Measurements from ENCODE around the gene SSC4D.
"Not testable (repeated sequence)": the region's sequence is repeated elsewhere in the genome, so short reads cannot be mapped to it uniquely, and the experiment has no call there.

DNA sequence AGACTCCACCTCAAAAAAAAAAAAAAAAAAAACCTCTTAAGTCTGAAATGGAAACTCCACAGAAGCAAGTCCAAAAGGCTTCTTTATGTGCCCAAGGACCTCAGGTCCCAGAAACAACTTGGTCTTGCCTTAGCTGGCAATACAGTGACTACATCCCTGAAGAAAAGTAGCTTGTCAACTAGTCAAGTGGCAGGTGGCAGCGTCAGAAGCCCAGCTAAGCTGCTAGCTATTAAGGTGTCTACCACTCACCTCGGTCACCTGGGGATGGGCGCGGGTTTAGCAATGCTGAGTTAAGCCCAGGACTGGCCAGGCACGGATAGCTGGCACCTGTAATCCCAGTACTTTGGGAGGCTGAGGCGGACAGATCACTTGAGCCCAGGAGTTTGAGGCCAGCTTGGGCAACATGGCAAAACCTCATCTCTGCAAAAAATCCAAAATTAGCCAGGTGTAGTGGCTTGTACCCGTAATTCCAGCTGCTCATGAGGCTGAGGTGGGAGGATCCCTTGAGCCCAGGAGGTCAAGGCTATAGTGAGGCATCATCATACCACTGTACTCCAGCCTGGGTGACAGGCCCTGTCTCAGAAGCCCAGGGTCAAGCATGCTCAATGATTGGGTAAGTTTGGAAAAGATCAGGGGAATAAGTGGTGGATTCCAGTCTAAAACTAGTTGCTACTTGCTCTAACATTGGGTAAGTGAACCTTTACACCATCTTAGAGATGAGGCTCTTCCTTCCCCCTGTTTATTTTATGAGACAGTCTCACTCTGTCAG lies 29.8 kb upstream of the SSC4D start:
- TF ChIP-seq, protein P1, sequence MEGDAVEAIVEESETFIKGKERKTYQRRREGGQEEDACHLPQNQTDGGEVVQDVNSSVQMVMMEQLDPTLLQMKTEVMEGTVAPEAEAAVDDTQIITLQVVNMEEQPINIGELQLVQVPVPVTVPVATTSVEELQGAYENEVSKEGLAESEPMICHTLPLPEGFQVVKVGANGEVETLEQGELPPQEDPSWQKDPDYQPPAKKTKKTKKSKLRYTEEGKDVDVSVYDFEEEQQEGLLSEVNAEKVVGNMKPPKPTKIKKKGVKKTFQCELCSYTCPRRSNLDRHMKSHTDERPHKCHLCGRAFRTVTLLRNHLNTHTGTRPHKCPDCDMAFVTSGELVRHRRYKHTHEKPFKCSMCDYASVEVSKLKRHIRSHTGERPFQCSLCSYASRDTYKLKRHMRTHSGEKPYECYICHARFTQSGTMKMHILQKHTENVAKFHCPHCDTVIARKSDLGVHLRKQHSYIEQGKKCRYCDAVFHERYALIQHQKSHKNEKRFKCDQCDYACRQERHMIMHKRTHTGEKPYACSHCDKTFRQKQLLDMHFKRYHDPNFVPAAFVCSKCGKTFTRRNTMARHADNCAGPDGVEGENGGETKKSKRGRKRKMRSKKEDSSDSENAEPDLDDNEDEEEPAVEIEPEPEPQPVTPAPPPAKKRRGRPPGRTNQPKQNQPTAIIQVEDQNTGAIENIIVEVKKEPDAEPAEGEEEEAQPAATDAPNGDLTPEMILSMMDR (conservative IDR thresholded peaks at IDR 0.05; ENCODE audit: low read length) = not testable (repeated sequence)
- not testable (repeated sequence) for TF ChIP-seq EZH2phosphoT487 (IDR thresholded peaks at IDR 0.05; ENCODE audit: borderline replicate concordance, low read depth, low read length)
